Endothelial cell of umbilical vein (primary cell): ENCODE measurements around the gene EID3. TPM values are rescaled to one million over a fixed set of nuclear protein-coding genes. Genes with fewer than 3 reads are reported as not detected.

ENCODE experiments used
- BruUV-seq: library from RNA; stranded (reverse); fragments of 400-500 nt; replicated peaks from 2 replicates; lab custom pipeline; 2021; lab: Mats Ljungman, UMichigan
- CTCF ChIA-PET: fragments of 300-600, 350-600 bp; sonication (Branson Sonifier 250); formaldehyde crosslinking; loops from one replicate; lab custom pipeline; 2021; ENCODE audit warnings: antibody characterized with exemption, inconsistent platforms; lab: Charles Lee
- POLR2A ChIA-PET: fragments of 300-600, 350-600 bp; sonication (Branson Sonifier 250); formaldehyde crosslinking; loops from one replicate; lab custom pipeline; 2021; ENCODE audit warnings: antibody characterized with exemption, inconsistent platforms; lab: Charles Lee
- DNase-seq: peaks from one replicate; pipeline ENCODE4 v3.0.0-alpha.2; 2011; ENCODE audit warnings: low read depth, low spot score
- FAIRE-seq: peaks from 2 replicates; lab custom pipeline; 2011; peaks lifted over from hg19 to GRCh38; lab: Jason Lieb, UNC
- H2AFZ ChIP-seq: 2 replicates; pipeline ENCODE4 v1.6.0; 2012; ENCODE audit warnings: low read depth, low read length, control low read depth, inconsistent platforms
- H3K27ac ChIP-seq: 2 replicates; pipeline ENCODE4 v1.5.1; 2011; ENCODE audit warnings: low read depth, mild to moderate bottlenecking, control low read depth, low read length, moderate library complexity; ENCODE audit not compliant: insufficient read depth
- H3K27me3 ChIP-seq, 2 experiments: 2 replicates each; pipeline versions ENCODE4 v1.6.0 to v1.6.1; 2011; ENCODE audit warnings: low read length in 2 of 2, mixed read lengths in 1 of 2; ENCODE audit not compliant: control insufficient read depth in 2 of 2, insufficient read depth in 2 of 2
- H3K36me3 ChIP-seq, 2 experiments: 2 replicates in 1 of 2; 3 replicates in 1 of 2; pipeline ENCODE4 v1.5.1; 2011; ENCODE audit warnings: low read length in 2 of 2, mild to moderate bottlenecking in 1 of 2, moderate library complexity in 1 of 2; ENCODE audit not compliant: control insufficient read depth in 2 of 2, insufficient read depth in 2 of 2; ENCODE audit errors: extremely low read depth in 1 of 2
- H3K4me1 ChIP-seq: 3 replicates; pipeline ENCODE4 v1.5.1; 2011; ENCODE audit warnings: mild to moderate bottlenecking, low read length; ENCODE audit not compliant: control insufficient read depth, insufficient read depth; ENCODE audit errors: extremely low read depth
- H3K4me2 ChIP-seq: 2 replicates; pipeline ENCODE4 v1.6.1; 2011; ENCODE audit warnings: low read length, control low read depth, mixed read lengths; ENCODE audit not compliant: insufficient read depth
- H3K4me3 ChIP-seq, 3 experiments: fragments of 200-600 bp in 1 of 3; sonication (generic), shearing (Covaris generic) in 1 of 3; replicated peaks in 1 of 3; 2 replicates each; pipeline ENCODE4 v1.5.1; 2011 to 2016; ENCODE audit warnings: control low read depth in 3 of 3, low read length in 3 of 3, mild to moderate bottlenecking in 2 of 3, inconsistent platforms in 1 of 3, low read depth in 1 of 3, moderate library complexity in 1 of 3; ENCODE audit not compliant: insufficient read depth in 1 of 3
- H3K79me2 ChIP-seq: 2 replicates; pipeline ENCODE4 v1.6.0; 2012; ENCODE audit warnings: low read length, inconsistent platforms; ENCODE audit not compliant: control insufficient read depth, insufficient read depth
- H3K9ac ChIP-seq: replicated peaks from 2 replicates; pipeline ENCODE3; 2011; ENCODE audit warnings: low read length, control low read depth; ENCODE audit not compliant: insufficient read depth; ENCODE audit errors: extremely low read depth
- H3K9me1 ChIP-seq: replicated peaks from 3 replicates; pipeline ENCODE4 v1.6.0; 2011; ENCODE audit warnings: mild to moderate bottlenecking, low read length; ENCODE audit not compliant: control insufficient read depth, insufficient read depth; ENCODE audit errors: extremely low read depth
- H3K9me3 ChIP-seq: replicated peaks from 2 replicates; pipeline ENCODE4 v1.5.1; 2012; ENCODE audit warnings: low read length, inconsistent platforms; ENCODE audit not compliant: control insufficient read depth, insufficient read depth
- H4K20me1 ChIP-seq: replicated peaks from 2 replicates; pipeline ENCODE3; 2011; ENCODE audit warnings: mild to moderate bottlenecking, low read length; ENCODE audit not compliant: control insufficient read depth, insufficient read depth; ENCODE audit errors: extremely low read depth
- FOS ChIP-seq: IDR thresholded peaks from 2 replicates; pipeline ENCODE4 v1.6.1; 2011; ENCODE audit warnings: mild to moderate bottlenecking, low read length, moderate library complexity, borderline replicate concordance; ENCODE audit not compliant: insufficient read depth
- GATA2 ChIP-seq: IDR thresholded peaks from 2 replicates; pipeline ENCODE4 v1.7.0; 2011; ENCODE audit warnings: low read depth, mild to moderate bottlenecking, moderate library complexity, mixed read lengths, low read length; ENCODE audit not compliant: insufficient read length, insufficient read depth
- JUN ChIP-seq: IDR thresholded peaks from 2 replicates; pipeline ENCODE4 v1.6.1; 2011; ENCODE audit warnings: borderline replicate concordance, low read depth; ENCODE audit not compliant: insufficient read length, insufficient read depth
- MAX ChIP-seq: IDR thresholded peaks from 2 replicates; pipeline ENCODE4 v1.6.1; 2011; ENCODE audit not compliant: insufficient read depth, insufficient read length
- MYC ChIP-seq: IDR thresholded peaks from one replicate; pipeline ENCODE4 v1.6.1; 2011; ENCODE audit warnings: mild to moderate bottlenecking, low read depth, low read length
- POLR2AphosphoS5 ChIP-seq: IDR thresholded peaks from 2 replicates; pipeline ENCODE4 v1.6.1; 2012; ENCODE audit warnings: low read depth, mild to moderate bottlenecking, control low read depth, low read length, moderate library complexity; ENCODE audit not compliant: insufficient read depth
- dilution Hi-C: fragments of 300-500 bp; cut with MboI; formaldehyde crosslinking; loops from one replicate; pipeline ENCODE4 v1.15.0; 2019; ENCODE audit warnings: low sequenced_read_pairs; ENCODE audit not compliant: extremely low pct_ligation_motif_present
- intact Hi-C: fragments of 100-400 bp; cut with micrococcal nuclease; formaldehyde crosslinking; loops from one replicate; pipeline ENCODE4 v1.10.0; 2022
- polyA plus RNA-seq, 4 experiments: library from polyadenylated mRNA; depleted of rRNA in 3 of 4; stranded (reverse) in 3 of 4; unstranded in 1 of 4; fragments of >200 nt; gene quantifications; 2 replicates each; pipeline versions ENCODE4 v1.2.1 to v1.2.3, GENCODE V29; 2011 to 2012; ENCODE audit warnings: missing spikeins in 1 of 4
- total RNA-seq: library from RNA; stranded (reverse); gene quantifications from 2 replicates; pipeline ENCODE4 v1.2.3, GENCODE V29; 2021

EID3 gene
- total and polyA plus RNA-seq, 2 donors (not counting 3 experiments of a cell fraction or from before 2014, with no cell fraction given) = 1.5 to 14.5 TPM

- FAIRE-seq (no peak), DNase-seq (no peak)
- Histone ChIP-seq H3K27me3 (no peaks in the 10 kb centered on the region), H3K36me3 (peaks cover 22 to 52% of the 10 kb centered on the region in 2 experiments), H3K4me2 (no peak overlapping the region), H3K27ac (no peak overlapping the region), H3K9me1 (no peaks in the 10 kb centered on the region), H3K9ac (no peak overlapping the region), H4K20me1 (peaks cover 25% of the 10 kb centered on the region), H2AFZ (no peak overlapping the region), H3K9me3 (no peaks in the 10 kb centered on the region), H3K79me2 (peaks cover 99% of the 10 kb centered on the region), H3K4me1 (peaks cover 18% of the 10 kb centered on the region), H3K4me3 (no peak overlapping the region)
- intact Hi-C loops (no loop called here), dilution Hi-C loops (no loop called here)
- TF ChIP-seq GATA2 = no peak
- no peak for TF ChIP-seq MAX
- TF ChIP-seq MYC = no peak
- no peak for TF ChIP-seq POLR2AphosphoS5
- TF ChIP-seq FOS = no peak
- no peak for TF ChIP-seq JUN
- no TSS peak for BruUV-seq
- ChIA-PET POLR2A (no interaction called here), CTCF (interaction anchor here (0.6 kb wide), 1 partner anchor 11 kb away, joined by 3 read pairs; no protein-coding TSS in a partner anchor)
Measured at GRCh38 chr12:104310751-104311633, 7.5 kb downstream of the EID3 start.

GRCh38 chr12:104312202-104312601, 8.7 kb downstream of the EID3 start:
- Histone ChIP-seq H3K27me3 (no peaks in the 10 kb centered on the region), H3K9me3 (no peaks in the 10 kb centered on the region), H3K4me2 (no peak overlapping the region), H3K4me1 (peaks cover 14% of the 10 kb centered on the region), H3K79me2 (peaks cover 96% of the 10 kb centered on the region), H3K9me1 (no peaks in the 10 kb centered on the region), H3K9ac (no peak overlapping the region), H3K4me3 (no peak overlapping the region), H3K36me3 (peaks cover 22 to 54% of the 10 kb centered on the region in 2 experiments), H4K20me1 (peaks cover 21% of the 10 kb centered on the region), H3K27ac (no peak overlapping the region), H2AFZ (no peak overlapping the region)
- CTCF ChIA-PET = no interaction called here
- no peak for TF ChIP-seq MAX
- DNase-seq (no peak), FAIRE-seq (no peak)
- no TSS peak for BruUV-seq
- POLR2A ChIA-PET = interaction anchor here (1.5 to 1.7 kb wide), 2 partner anchors 25 to 96 kb away, joined by 3 to 4 read pairs; partner anchors contain the start of gene TXNRD1
- intact Hi-C loops (no loop called here), dilution Hi-C loops (no loop called here)
